ENCODE measurements around the gene ETNK2. TPM values are rescaled to one million over a fixed set of nuclear protein-coding genes. Genes with fewer than 3 reads are reported as not detected.
A peak's percentile ranks its signal among the peaks of the same experiment; 100 is the strongest.

Gene ETNK2
- total and polyA plus RNA-seq, 2 experiments from 2014 or later = 7.6 to 26.2 TPM

GRCh38 chr1:204107892-204108291 lies 44.0 kb downstream of the ETNK2 start:
- Mint-ChIP-seq H3K36me3 (ENCODE audit: low read depth) (peaks cover 6% of the 10 kb centered on the region; the same call in 1 of the 3 replicates), H3K9me3 (no peaks in the 10 kb centered on the region), H3K4me1 (peaks cover 73% of the 10 kb centered on the region), H3K27ac (peak overlapping the region; percentile 65; the same call in 1 of the 2 replicates), H3K27me3 (ENCODE audit: insufficient read depth, low read depth, poor library complexity) (peaks cover 20% of the 10 kb centered on the region), H3K4me3 (peak overlapping the region; percentile 62; the same call in 1 of the 3 replicates)
- no peaks in the 10 kb centered on the region for H3K9me2 ChIP-seq (ENCODE audit: insufficient read depth)
- ATAC-seq (no peak), DNase-seq (ENCODE audit: low spot score) (no peak)
- H2AFZ ChIP-seq = no peak overlapping the region
- peaks cover 22% of the 10 kb centered on the region for H4K20me1 ChIP-seq (replicated peaks; ENCODE audit: insufficient read depth)
- H3K27ac ChIP-seq (ENCODE audit: low read depth) = peak overlapping the region; percentile 78
- H3K36me3 ChIP-seq (ENCODE audit: insufficient read depth) = no peaks in the 10 kb centered on the region
- H3K4me2 ChIP-seq = peak overlapping the region; percentile 69
- peak overlapping the region; percentile 40 for H3K4me3 ChIP-seq
- no peaks in the 10 kb centered on the region for H3K27me3 ChIP-seq (ENCODE audit: insufficient read depth)
- peaks cover 93% of the 10 kb centered on the region for H3K79me2 ChIP-seq (replicated peaks; ENCODE audit: insufficient read depth)
- H3F3A ChIP-seq (replicated peaks; ENCODE audit: low read depth) = 0 out of 2 replicates have a peak, but pooled peaks cover 5% of the 10 kb centered on the region
- H3K4me1 ChIP-seq (ENCODE audit: insufficient read depth) = peaks cover 82% of the 10 kb centered on the region
- TF ChIP-seq NANOG (IDR thresholded peaks at IDR 0.05; ENCODE audit: borderline replicate concordance) (no peak), EZH2phosphoT487 (IDR thresholded peaks at IDR 0.05; ENCODE audit: unreplicated experiment) (no peak), ZNF462 (CRISPR knock-in tag; IDR thresholded peaks at IDR 0.05) (no peak), ZNF114 (CRISPR knock-in tag; IDR thresholded peaks at IDR 0.05) (no peak), ETS1 (IDR thresholded peaks at IDR 0.05) (no peak), CREB1 (CRISPR knock-in tag; IDR thresholded peaks at IDR 0.05; ENCODE audit: low read depth) (no peak), POLR2AphosphoS5 (IDR thresholded peaks at IDR 0.05; ENCODE audit: low read depth) (no peak), ZNF331 (CRISPR knock-in tag; IDR thresholded peaks at IDR 0.05; ENCODE audit: low read depth) (no peak), EZH2 (IDR thresholded peaks at IDR 0.05; ENCODE audit: low read depth, unreplicated experiment) (no peak), REST (IDR thresholded peaks at IDR 0.05; ENCODE audit: unreplicated experiment) (no peak), CTCF (conservative IDR thresholded peaks at IDR 0.05; ENCODE audit: low read depth in 2 of 2) (no peak)
